Activated T-helper 1 cell treated with anti-CD3 and anti-CD28 coated beads, Interleukin-12 subunit alpha, Interleukin-12 subunit beta, Interleukin-2, Interleukin-4 antibody, amounts not matched to agents 30 ng/mL and 10 ng/mL and 1 ng/mL, durations not matched to agents 14 hours and 24 hours and 36 hours (primary cell): Measurements from ENCODE around the gene C1orf116. TPM values are rescaled to one million over a fixed set of nuclear protein-coding genes. Genes with fewer than 3 reads are reported as not detected.
A peak's percentile ranks its signal among the peaks of the same experiment; 100 is the strongest.

Experiments
- DNase-seq: peaks from one replicate; pipeline ENCODE4 v3.0.0; 2021; ENCODE audit warnings: low spot score
- H3K27ac Mint-ChIP-seq: one replicate; pipeline ENCODE4 v1.8.0; 2021; ENCODE audit warnings: mild to moderate bottlenecking, mixed read lengths
- H3K27me3 Mint-ChIP-seq: one replicate; pipeline ENCODE4 v1.8.0; 2022; ENCODE audit warnings: mild to moderate bottlenecking, moderate library complexity, mixed read lengths; ENCODE audit not compliant: insufficient read depth
- H3K36me3 Mint-ChIP-seq: one replicate; pipeline ENCODE4 v1.8.0; 2021; ENCODE audit warnings: low read depth, mixed read lengths
- H3K4me1 Mint-ChIP-seq: one replicate; pipeline ENCODE4 v1.8.0; 2021; ENCODE audit warnings: low read depth, mixed read lengths
- H3K4me3 Mint-ChIP-seq: one replicate; pipeline ENCODE4 v1.8.0; 2021; ENCODE audit warnings: mild to moderate bottlenecking, moderate library complexity, mixed read lengths
- H3K9me3 Mint-ChIP-seq: one replicate; pipeline ENCODE4 v1.8.0; 2021; ENCODE audit warnings: mixed read lengths
- intact Hi-C: fragments of 100-400 bp; cut with micrococcal nuclease; formaldehyde crosslinking; loops from one replicate; pipeline ENCODE4 v1.15.1; 2024
- total RNA-seq: library from RNA; stranded (reverse); gene quantifications from 2 replicates; pipeline ENCODE4 v1.2.3, GENCODE V29; 2022

C1orf116 gene
- total RNA-seq, 1 donor from 2014 or later: not detected

DNA sequence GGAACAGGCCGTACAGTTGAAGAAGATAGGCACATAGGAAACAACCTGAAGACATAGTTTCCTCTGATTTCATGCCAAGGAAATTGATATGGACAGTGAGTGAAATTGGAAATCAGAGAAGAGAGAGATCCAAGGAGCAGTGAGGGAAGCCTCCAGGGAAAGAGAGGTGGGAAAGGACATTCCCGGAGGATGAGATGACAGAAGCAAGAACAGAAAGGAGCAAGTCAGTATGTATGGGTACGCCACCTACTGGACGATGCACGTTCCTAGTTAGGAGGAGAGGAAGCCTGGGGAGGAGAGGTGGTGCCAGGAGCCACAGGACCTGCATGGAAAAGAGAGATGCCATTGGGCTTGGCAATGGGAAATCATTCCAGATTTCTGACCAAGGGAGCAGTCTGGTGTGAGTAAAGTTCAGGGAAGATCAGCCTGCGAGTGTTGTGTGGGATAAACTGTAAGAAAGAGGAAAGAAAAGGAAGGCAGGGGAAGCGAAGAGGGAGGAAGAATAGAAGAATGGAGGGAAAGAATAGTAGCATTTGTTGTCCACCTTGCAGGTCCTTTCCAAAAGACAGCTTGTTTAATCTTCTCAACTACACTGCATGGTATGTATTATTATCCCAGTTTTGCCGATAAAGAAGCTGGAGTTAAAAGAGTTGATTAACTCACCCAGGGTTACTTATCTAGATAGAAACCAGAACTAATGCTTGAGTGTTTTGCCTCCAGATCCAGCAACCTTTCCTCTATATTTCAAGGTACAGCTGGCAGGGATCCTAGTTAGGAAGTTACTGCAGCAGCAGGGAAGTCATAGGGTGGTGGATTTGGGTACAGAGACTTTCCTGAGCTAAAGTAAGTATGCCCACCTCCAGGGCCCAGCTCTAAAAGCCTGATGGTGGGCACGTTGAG is 27.4 kb downstream of the C1orf116 start:
- H3K4me3 Mint-ChIP-seq: no peak overlapping the region

DNA sequence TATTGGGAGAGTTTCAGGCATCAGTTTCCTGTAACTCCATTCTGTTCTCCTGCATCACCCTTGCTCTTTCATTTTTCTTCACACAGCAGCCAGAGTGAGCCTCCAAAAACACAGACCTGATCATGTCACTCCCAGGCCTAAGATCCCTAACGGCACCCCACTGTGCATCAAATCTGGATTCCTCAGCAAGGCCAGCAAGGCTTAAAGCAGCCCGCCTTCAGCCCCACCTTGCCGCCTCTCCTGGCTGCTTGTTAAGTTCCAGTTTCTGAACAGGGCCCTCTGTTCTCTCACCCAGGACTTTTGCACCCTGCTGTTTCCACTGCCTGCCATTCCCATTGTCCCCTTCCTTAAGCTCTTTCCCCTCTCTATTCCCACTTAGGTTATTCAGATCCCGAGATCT is 29.3 kb downstream of the C1orf116 start:
- intact Hi-C loops: no loop called here
- no peak for DNase-seq
- H3K27ac Mint-ChIP-seq: no peak overlapping the region
- no peaks in the 10 kb centered on the region for H3K36me3 Mint-ChIP-seq
- no peaks in the 10 kb centered on the region for H3K9me3 Mint-ChIP-seq
- H3K4me3 Mint-ChIP-seq: no peak overlapping the region
- H3K4me1 Mint-ChIP-seq: peaks cover 6% of the 10 kb centered on the region
- H3K27me3 Mint-ChIP-seq: peaks cover 29% of the 10 kb centered on the region

More for the DNA sequence above, 27.4 kb downstream of the C1orf116 start:
- DNase-seq: no peak
- Mint-ChIP-seq H3K36me3 (no peaks in the 10 kb centered on the region), H3K4me1 (peaks cover 6% of the 10 kb centered on the region), H3K27me3 (peaks cover 30% of the 10 kb centered on the region), H3K27ac (no peak overlapping the region), H3K9me3 (no peaks in the 10 kb centered on the region)
- intact Hi-C loops: loop anchor here (1.0 kb wide), 1 partner anchor 72 kb away; no protein-coding TSS in a partner anchor

DNA sequence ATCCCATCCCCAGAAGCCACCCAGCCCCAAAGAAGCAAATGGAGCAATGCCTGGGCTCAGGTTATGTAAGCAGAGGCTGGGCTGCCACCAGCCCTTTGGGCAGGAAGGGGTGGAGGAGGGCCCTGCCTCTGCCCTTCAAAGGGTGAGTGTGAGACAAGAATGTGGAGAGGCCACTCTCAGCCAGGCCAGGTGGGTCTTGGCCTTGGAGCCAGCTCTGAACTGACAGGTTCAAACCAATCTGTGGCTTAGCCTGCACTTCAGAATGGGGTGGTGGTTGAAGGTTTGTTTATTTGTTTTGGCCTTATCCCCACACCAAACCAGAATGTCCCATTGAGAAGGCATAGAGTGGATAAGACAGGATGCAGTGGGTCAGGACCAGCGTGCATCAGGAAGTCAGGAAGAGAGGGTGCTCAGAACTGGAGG is 29.8 kb downstream of the C1orf116 start:
- intact Hi-C loops: no loop called here
- H3K27ac Mint-ChIP-seq: no peak overlapping the region
- no peak overlapping the region for H3K4me3 Mint-ChIP-seq
- no peak for DNase-seq
- H3K4me1 Mint-ChIP-seq: peaks cover 6% of the 10 kb centered on the region
- H3K9me3 Mint-ChIP-seq: no peaks in the 10 kb centered on the region
- H3K27me3 Mint-ChIP-seq: peaks cover 31% of the 10 kb centered on the region
- H3K36me3 Mint-ChIP-seq: no peaks in the 10 kb centered on the region

DNA sequence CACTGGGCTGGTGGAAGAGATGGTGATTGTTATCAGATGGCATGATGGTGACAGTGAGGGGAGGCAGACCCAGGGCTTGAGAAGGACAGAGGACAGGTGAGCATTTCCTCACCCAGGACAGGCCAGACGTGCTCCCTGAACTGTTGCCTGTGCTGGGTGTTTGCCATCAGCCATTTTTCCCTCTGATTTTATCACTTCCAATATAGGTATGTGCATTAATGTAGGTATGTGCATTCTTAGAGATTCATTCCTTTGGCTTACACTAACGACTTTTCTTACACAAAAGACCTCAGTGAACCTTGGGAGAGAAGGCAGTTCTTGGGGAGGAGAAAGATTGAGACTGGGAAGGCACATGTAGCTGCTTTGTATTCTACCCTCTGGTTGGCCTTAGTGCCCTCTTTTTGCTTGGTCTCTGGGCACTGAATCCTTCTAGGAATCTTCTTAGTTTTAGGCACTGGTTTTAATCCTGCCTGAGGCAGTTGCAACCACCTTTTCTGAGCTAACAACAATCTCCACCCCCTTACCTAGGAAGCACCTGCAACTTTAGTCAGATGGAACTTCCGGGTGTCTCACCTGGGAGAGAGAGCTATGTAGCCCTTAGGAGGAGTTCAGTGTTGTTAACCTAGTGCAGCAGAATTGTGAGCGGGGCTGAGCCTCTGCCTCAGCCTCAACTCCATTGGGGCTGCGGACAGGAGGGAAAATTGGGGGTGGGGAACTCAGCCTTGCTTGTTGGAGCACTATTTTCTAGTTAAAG is 30.9 kb downstream of the C1orf116 start:
- intact Hi-C loops: no loop called here
- DNase-seq: no peak
- Mint-ChIP-seq H3K9me3 (no peaks in the 10 kb centered on the region), H3K36me3 (no peaks in the 10 kb centered on the region), H3K4me3 (no peak overlapping the region), H3K27ac (no peak overlapping the region), H3K4me1 (peaks cover 6% of the 10 kb centered on the region), H3K27me3 (peaks cover 34% of the 10 kb centered on the region)

DNA sequence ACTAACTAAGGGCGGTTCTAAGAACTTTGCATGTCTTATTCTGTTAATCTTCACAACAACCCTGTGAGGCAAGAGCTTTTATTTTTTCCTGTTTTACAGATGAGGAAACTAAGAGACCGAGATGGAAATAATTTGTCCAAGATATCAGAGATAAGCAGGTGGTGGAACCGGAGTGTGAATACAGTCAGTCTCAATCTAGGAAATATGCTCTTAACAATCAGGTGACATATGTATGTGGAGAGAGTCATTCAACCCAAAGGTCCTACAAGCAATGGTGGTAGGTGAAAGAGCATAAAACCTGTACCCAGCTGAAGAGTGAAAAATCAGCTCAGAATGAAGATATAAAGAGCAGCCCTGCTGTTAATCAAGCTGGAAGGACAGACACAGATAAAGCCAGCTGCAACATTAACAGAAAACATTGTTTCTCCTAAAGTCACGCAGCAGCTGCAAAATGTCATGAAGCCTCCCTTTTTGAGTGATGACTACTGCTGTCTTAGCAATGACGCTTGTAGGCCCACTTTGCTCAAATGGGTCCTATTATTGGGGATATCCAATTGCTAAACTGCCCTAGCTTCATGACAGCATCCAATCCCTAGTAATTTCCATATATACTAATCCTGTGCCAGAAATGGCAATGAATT is 31.8 kb downstream of the C1orf116 start:
- Mint-ChIP-seq H3K9me3 (no peaks in the 10 kb centered on the region), H3K36me3 (no peaks in the 10 kb centered on the region), H3K4me3 (no peak overlapping the region), H3K27ac (no peak overlapping the region), H3K27me3 (peaks cover 40% of the 10 kb centered on the region), H3K4me1 (peaks cover 6% of the 10 kb centered on the region)
- intact Hi-C loops: no loop called here
- no peak for DNase-seq

DNA sequence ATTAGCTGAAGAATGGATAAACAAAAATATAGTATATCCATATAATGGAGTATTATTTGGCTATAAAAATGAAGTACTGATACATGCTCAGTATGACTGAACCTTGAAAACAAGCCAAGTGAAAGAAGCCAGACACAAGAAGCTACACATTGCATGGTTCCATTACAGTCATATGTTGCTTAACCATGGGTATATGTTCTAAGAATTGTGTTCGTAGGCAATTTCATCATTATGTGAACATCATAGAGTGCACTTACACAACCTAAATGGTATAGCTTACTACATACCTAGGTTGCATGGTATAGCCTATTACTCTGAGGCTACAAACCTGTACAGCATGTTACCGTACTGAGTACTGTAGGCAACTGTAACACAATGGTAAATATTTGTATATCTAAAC is 33.7 kb downstream of the C1orf116 start:
- Mint-ChIP-seq H3K9me3 (no peaks in the 10 kb centered on the region), H3K4me3 (no peak overlapping the region), H3K4me1 (no peaks in the 10 kb centered on the region), H3K27ac (no peak overlapping the region), H3K27me3 (peaks cover 33% of the 10 kb centered on the region), H3K36me3 (no peaks in the 10 kb centered on the region)
- DNase-seq: no peak
- intact Hi-C loops: no loop called here

DNA sequence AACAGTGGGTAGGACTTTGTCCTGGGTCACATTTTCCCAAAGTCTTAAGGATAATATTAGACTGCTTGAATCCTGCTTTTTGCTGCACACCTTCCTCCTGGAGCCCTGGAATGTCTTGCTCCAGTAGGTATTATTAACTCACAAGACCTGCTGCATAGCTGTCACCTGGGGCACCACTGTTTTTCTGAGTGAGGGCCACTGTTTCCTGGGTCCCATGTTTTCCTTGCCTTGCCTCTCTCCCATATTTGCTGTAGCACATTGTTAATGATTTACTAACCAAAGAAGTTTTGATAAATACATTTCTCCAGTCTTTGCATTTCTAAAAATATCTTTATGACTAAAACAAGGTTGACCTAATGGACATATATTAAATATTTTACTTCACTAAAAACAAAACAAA is 39.8 kb downstream of the C1orf116 start:
- intact Hi-C loops: no loop called here
- Mint-ChIP-seq H3K9me3 (no peaks in the 10 kb centered on the region), H3K36me3 (no peaks in the 10 kb centered on the region), H3K4me3 (no peak overlapping the region), H3K4me1 (no peaks in the 10 kb centered on the region), H3K27ac (no peak overlapping the region), H3K27me3 (peaks cover 45% of the 10 kb centered on the region)
- DNase-seq: no peak

DNA sequence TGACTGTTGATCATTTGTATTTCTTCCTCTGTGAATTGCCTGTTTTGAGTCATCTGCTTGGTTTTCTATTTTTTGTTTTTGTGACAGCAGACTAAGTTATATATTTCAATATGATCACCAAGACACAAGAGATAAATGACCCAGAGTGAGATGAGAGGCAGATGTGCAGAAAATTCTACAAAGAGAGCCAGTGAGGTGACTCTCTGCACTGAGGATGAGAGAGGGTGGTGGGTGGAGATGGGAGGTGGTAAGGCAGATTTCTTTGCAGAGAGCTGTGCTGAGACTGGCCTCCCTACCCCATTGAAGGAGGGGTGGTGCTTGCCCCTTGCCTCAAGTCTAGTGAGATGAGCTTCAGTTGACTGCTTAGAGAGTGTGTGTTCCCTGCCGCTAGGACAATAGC is 44.7 kb downstream of the C1orf116 start:
- Mint-ChIP-seq H3K27me3 (peaks cover 51% of the 10 kb centered on the region), H3K36me3 (no peaks in the 10 kb centered on the region), H3K4me3 (no peak overlapping the region), H3K4me1 (no peaks in the 10 kb centered on the region), H3K27ac (no peak overlapping the region), H3K9me3 (no peaks in the 10 kb centered on the region)
- intact Hi-C loops: loop anchor here (10.0 kb wide), 2 partner anchors 383 to 493 kb away; no protein-coding TSS in a partner anchor
- DNase-seq: no peak

DNA sequence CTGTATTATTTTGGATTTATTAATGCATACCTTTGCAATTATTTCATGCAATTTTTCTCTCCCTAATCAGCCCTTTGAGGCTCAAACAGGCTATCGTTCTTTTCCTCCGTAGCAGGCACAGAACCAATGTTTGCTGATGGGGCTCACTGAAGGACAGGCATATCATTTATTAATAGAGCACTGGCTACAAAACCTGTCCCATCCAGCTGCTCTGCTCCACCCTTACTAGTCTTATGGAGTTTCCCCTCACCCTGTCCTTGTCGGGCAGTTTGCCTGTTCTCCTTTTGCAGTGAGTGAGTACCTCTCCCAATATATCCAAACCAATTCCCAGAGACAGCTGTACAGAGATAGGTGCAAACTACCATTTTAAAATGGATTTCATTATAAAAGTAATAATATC is 45.7 kb downstream of the C1orf116 start:
- no peaks in the 10 kb centered on the region for H3K36me3 Mint-ChIP-seq
- H3K27ac Mint-ChIP-seq: no peak overlapping the region
- intact Hi-C loops: loop anchor here (10.0 kb wide), 2 partner anchors 382 to 492 kb away; no protein-coding TSS in a partner anchor
- H3K27me3 Mint-ChIP-seq: peaks cover 47% of the 10 kb centered on the region
- H3K9me3 Mint-ChIP-seq: no peaks in the 10 kb centered on the region
- no peak overlapping the region for H3K4me3 Mint-ChIP-seq
- no peaks in the 10 kb centered on the region for H3K4me1 Mint-ChIP-seq
- no peak for DNase-seq

DNA sequence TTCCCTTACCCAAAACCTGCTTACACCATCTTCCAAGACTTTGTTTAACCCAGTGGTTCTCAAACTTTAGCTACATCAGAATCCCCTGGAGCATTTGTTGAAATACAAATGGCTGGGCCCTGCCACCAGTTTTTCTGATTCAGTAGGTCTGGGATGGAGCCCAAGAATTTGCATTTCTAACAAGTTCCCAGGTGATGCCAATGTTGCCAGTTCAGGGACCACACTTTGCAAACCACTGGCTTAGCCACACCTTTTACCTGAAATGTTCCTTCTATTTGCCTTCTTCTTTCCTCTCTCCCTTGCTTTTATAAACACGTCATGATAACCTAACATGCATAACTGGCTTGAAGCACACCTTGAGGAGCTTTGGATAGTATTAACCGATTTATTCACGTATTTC is 46.2 kb downstream of the C1orf116 start:
- no peaks in the 10 kb centered on the region for H3K4me1 Mint-ChIP-seq
- no peaks in the 10 kb centered on the region for H3K9me3 Mint-ChIP-seq
- no peaks in the 10 kb centered on the region for H3K36me3 Mint-ChIP-seq
- peaks cover 47% of the 10 kb centered on the region for H3K27me3 Mint-ChIP-seq
- H3K4me3 Mint-ChIP-seq: no peak overlapping the region
- intact Hi-C loops: loop anchor here (10.0 kb wide), 2 partner anchors 382 to 492 kb away; no protein-coding TSS in a partner anchor
- H3K27ac Mint-ChIP-seq: no peak overlapping the region
- no peak for DNase-seq

DNA sequence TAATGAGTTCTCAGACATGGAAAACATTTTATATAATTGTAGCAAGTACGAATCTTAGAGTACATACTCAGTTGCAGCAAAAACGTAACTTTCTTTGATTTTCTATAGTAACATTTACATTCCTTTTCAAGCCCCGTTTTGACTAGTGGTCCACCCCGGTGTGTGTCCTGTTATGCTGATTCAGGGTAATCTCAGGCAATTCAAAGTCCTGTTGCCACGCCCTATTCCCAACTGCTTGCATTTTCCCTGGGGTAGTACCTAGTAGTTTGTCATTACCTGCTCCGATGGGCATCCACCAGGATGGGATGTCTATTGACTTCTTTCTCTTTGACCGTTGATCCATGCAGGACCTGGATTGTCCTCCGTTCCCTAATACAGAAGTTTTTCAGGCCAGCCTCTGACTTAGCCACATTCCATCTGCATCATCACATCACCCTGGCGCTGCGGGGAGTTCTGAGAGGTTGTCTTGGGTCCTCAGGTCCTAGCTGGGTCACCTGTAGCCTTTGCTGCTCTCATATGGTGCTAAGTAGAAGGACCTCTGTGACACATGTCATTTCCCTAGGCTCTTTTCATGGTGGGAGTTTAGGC is 47.3 kb downstream of the C1orf116 start:
- no peaks in the 10 kb centered on the region for H3K4me1 Mint-ChIP-seq
- no peak overlapping the region for H3K27ac Mint-ChIP-seq
- no peaks in the 10 kb centered on the region for H3K36me3 Mint-ChIP-seq
- H3K9me3 Mint-ChIP-seq: no peaks in the 10 kb centered on the region
- no peak for DNase-seq
- H3K4me3 Mint-ChIP-seq: no peak overlapping the region
- intact Hi-C loops: loop anchor here (10.0 kb wide), 2 partner anchors 380 to 490 kb away; no protein-coding TSS in a partner anchor
- H3K27me3 Mint-ChIP-seq: peaks cover 46% of the 10 kb centered on the region

DNA sequence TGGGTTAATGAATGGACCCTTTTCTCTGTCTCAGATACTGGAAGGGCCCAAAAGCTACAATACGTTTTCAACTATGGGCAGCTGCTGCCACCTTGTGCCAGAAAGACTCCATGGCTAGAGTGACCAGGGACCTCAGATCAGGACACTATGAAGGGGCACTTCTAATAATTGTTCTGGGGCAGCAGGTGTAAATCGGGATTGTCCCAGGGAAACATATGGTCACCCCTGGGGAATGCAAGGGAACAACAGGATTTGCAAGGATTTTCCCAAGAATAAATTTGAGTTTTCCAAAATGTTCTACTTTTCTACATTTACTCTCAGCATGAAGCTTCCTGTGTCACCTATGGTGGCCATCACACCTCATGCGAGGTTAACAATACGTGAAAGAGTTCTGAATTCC is 50.3 kb downstream of the C1orf116 start:
- intact Hi-C loops: loop anchor here (1.0 to 10.0 kb wide), 11 partner anchors 47 to 515 kb away; partner anchors contain the start of genes CR1 and IL20
- Mint-ChIP-seq H3K4me1 (no peaks in the 10 kb centered on the region), H3K27me3 (peaks cover 34% of the 10 kb centered on the region), H3K27ac (no peak overlapping the region), H3K4me3 (no peak overlapping the region), H3K36me3 (no peaks in the 10 kb centered on the region), H3K9me3 (no peaks in the 10 kb centered on the region)
- DNase-seq: peak; percentile 36
